Dermis microvascular lymphatic vessel endothelial cell (primary cell): ENCODE data around the gene CDC34. TPM values are rescaled to one million over a fixed set of nuclear protein-coding genes. Genes with fewer than 3 reads are reported as not detected.
"Not testable (repeated sequence)": the region's sequence is repeated elsewhere in the genome, so short reads cannot be mapped to it uniquely, and the experiment has no call there.

Experiments
- DNase-seq, 2 donors: peaks; one replicate each; pipeline versions ENCODE4 v3.0.0 to v3.0.0-alpha.2; 2010; ENCODE audit warnings: low read depth in 2 of 2
- total RNA-seq: library from RNA; depleted of rRNA; stranded (reverse); fragments of >200 nt; gene quantifications from 2 replicates; pipeline ENCODE4 v1.2.1, GENCODE V29; 2014

The CDC34 gene
- total RNA-seq, 1 donor from 2014 or later, result 85.2 TPM

DNA sequence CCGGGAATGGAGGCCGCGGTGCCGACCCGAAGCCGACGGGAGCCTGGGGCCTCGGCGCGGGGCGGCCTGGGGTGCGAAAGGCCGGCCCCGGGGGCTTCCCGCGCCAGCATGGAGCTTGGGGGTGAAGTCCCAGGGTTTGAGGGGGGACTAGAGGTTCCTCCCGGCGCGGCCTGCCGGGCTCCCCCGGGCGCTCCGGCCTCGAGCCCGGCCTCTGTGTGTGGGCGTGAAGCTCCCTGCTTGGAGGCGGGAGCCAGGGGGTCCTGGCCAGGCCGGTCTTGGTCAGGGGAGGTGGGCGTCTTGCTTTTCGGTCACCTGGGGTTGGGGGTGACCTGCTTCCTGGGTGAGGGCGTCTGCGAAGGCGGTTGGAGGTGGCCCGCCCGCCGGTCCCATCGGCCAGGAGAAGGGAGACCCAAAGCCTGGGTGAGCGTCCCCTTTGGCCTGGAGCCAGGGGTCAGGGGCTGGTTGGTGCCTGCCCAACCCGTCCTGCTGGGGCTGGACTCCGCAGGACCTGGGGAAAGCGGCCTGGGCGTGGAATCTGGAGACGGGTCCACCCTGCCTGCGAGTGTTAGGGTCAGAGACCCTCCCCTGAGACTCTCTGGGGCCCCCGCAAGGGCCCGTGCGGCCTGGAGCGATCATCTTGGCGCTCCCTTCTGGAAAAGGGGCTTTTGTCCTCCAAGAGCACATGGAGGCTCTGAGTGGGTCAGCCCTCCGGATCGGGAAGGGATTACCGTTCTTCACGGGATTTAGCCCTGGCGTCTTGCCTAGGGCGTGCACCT, 41.4 kb downstream of the CDC34 start:
- DNase-seq, result peak in 1 of 2 donors; percentile 42

GRCh38 chr19:573519-573825, 41.9 kb downstream of the CDC34 start:
- DNase-seq, result no peak

DNA sequence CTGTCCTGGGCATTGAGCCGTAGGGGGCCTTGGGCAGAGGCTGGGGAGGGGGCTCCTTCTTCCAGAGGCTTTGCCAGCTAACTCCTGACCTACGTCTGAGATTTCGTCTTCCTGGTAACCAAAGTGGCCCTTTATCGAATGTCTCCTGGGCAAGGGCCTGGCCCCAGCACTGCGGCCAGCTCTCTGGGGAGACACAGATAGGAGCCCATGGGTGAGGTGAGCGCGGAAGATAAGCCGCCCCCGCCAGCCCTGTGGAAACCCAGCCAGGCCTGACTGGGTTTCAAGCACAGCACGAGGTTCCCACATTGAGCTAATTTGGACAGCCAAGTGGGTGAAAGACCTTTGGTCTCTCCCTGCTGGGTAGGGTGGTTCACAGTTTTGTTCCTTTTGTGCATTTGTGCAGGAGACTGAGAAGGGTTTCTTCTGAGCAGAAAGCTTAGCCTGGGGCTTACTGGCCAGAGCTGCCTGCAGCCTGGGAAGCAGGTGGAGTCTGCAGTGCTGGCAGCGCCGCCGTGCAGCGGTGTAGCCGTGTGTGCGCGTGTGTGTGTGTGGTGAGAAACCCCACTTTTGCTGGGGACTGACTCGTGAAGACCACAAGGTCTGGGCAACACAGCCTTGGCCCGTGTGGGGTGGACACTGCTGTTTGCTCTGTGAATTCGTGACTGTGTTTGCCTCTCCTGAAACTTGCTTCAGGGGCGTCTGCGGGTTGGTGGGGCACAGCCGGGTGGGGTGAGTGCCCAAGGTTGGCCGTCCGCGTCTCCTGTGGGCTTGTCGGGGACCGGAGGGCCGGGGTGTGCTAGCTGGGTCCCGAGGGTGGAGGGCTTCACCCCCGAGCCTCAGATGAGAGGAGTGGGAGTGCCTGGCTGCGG, 43.3 kb downstream of the CDC34 start:
- DNase-seq, result peak in 1 of 2 donors; percentile 32

GRCh38 chr19:575527-576506, 44.3 kb downstream of the CDC34 start:
- DNase-seq, result peak in 1 of 2 donors; percentile 65

DNA sequence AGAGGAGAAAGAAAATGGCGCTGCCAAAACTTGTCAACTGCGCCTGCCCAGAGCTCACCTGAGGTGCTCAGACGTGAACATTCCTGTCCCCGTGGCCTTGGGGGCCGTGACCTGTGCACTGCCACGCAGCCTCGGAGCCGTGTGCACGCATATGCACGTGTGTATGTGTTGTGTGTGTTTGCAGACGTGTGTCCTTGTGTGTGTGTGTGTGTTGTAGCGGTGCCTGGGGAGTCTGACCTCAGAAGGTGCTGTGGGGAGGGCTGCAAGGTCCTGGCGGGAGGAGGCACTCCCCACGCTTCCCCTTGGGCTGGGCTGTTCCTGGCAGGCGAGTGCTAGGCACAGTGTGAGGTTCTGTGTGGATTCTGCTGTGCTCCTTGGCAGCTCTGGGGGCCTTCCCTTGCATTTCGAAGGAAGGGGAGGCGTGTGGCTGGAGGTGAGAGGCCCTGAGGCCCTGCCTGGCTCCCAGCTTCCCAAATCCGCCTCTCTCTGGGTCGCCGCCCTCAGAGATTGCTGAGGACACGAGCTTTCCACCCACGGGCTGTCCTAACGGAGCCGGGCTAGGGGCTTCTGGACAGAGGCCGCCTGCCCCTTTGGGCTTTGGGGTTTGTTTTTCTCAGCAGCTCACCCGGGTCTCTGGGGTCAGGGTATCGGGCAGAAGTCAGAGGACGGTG, 45.3 kb downstream of the CDC34 start:
- DNase-seq, result no peak

DNA sequence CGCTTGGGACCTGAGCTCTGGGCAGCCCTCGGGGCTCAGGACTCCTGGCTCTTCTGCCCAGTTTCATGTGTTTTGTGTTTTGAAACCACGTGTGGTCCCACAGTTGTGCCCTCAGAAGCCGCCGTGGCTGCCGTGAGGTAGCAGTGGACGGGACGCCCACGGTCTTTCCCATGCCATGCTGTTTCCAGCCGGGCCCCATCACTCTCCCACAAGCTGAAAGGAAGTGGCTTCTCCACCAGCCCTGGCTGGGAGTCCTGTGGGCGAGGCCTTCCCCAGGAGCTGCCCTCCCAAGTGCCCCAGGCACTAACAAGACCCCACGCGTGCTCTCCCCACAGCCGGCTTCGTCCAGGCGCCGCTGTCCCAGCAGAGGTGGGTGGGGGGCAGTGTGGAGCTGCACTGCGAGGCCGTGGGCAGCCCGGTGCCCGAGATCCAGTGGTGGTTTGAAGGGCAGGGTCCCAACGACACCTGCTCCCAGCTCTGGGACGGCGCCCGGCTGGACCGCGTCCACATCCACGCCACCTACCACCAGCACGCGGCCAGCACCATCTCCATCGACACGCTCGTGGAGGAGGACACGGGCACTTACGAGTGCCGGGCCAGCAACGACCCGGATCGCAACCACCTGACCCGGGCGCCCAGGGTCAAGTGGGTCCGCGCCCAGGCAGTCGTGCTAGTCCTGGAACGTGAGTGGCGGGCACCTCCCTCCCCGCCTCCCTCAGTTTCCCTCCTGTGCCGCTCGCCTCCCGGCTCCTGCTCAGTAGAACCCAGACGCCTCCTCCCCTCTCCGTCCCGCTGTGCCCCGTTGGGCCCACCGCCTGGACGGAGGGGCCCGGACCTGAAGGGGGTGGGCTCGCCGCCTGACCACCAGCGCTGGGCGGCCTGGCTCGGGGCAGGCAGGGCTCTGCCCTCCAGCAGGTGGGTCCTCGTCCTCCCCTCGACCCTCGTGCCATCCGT, 46.2 kb downstream of the CDC34 start:
- DNase-seq, result no peak

GRCh38 chr19:579111-579841, 47.7 kb downstream of the CDC34 start:
- DNase-seq, result no peak

GRCh38 chr19:579842-580155, 48.2 kb downstream of the CDC34 start:
- no peak for DNase-seq

DNA sequence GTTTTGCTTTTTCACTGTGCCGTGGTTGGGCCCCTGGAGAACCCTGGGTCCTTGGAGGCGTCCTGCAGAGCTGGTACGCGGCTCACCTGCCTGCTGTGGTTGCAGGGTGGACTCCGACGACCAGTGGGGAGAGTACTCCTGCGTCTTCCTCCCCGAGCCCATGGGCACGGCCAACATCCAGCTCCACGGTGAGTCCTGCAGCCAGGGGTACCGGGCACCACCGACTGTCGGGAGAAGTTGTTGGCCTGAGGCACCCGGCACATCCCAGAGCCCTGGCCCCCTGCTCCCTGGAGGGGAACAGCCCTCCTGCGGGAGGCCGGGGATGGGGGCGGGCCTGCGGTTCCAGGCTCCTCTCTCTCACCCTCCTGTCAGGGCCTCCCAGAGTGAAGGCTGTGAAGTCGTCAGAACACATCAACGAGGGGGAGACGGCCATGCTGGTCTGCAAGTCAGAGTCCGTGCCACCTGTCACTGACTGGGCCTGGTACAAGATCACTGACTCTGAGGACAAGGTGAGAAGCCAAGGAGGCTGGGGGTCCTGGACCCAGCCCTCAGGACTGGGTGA, 48.8 kb downstream of the CDC34 start:
- no peak for DNase-seq

DNA sequence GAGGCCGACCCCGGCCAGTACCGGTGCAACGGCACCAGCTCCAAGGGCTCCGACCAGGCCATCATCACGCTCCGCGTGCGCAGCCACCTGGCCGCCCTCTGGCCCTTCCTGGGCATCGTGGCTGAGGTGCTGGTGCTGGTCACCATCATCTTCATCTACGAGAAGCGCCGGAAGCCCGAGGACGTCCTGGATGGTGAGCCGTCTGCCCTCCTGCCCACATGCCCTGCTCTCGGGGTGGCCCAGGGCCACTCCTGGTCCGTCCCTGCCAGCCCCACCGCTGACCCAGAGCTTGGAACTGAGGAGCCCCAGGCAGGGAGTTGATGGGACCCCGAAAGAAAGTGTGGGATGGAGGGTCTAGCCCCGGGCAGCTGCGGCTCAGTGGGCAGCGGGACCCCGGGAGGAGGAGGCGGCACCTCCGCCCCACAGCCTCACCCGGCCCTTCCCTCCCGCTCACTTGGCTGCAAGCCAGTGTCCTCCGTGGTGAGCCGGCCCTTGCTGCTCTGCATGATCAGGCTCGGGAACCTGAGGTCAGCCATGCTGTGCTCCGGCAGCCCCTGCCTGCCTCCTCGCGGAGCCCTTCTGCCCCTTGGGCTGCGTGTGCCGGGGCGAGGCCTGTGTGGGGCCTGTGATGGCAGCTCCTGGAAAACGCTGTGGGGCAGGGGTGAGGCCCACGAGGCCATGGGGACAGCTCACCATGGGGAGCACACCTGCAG, 50.0 kb downstream of the CDC34 start:
- no peak for DNase-seq

GRCh38 chr19:582497-583197, 51.1 kb downstream of the CDC34 start:
- DNase-seq, result no peak

- no peak for DNase-seq
Observed at GRCh38 chr19:583198-583967, 51.8 kb downstream of the CDC34 start.

- DNase-seq, result no peak
Observed at GRCh38 chr19:583968-584239, 52.3 kb downstream of the CDC34 start.

DNA sequence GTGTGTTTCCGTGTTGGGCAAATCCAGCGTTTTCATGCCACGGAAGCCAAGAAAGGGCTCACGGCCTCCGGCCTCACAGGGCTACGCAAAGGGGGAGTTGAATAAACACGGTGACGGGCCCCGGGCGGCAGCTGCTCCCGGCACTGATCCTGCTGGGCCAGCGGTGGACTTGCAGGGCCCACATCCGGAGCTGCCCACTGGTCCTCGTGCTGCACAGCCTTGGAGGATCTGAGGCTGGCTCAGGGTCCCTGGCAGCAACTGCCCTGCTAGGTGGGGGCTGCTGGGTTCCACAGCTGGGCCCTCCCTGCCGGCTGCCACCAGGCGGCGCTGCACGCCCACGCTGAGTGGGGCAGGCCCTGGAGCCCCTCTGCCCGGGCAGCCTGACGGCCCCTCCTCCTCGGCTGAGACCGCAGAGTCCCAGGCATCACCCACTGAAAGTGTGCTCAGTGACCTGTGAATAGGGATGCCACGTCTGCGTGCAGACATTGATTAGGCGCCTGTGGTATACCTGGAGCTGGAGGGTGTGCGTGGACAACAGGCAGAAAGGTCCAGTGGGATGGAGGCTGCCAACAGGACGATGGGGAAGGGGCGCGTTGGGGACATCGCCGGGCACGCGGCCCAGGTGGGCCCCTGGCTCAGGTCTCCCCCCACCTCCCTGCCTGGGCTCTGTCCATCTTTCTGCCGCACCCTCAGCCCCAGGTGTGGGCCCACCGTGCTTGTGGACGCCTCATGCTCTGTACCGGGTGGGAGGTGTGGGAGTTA, 52.9 kb downstream of the CDC34 start:
- DNase-seq, result peak in 1 of 2 donors; percentile 51

DNA sequence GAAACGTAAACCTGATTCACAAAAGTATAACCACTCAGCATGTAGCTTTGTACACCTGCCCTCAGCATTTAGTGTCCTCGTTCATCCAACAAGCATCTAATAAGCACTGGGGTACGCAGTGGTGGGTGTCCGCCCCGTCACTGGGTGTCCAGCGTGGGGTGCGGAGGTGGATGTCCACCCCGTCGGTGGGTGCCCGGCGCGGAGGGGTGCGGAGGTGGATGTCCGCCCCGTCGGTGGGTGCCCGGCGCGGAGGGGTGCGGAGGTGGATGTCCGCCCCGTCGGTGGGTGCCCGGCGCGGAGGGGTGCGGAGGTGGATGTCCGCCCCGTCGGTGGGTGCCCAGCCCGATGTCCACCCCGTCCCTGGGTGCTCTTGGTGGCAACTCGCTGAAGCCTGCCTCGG, 53.6 kb downstream of the CDC34 start:
- not testable (repeated sequence) for DNase-seq

GRCh38 chr19:585551-586110, 54.1 kb downstream of the CDC34 start:
- no peak for DNase-seq
